Right hindlimb (tissue), 1 donor: Measurements from ENCODE around the gene RPGRIP1L.

Source experiments
- DNase-seq: peaks from one replicate; pipeline ENCODE4 v3.0.0-alpha.2; 2018

RPGRIP1L gene

GRCh38 chr16:53643474-53643873 lies 60.2 kb downstream of the RPGRIP1L start:
- DNase-seq, result no peak

- no peak for DNase-seq
These were observed 61.6 kb downstream of the RPGRIP1L start for GRCh38 chr16:53642094-53642493.

- no peak for DNase-seq
These were observed 66.7 kb downstream of the RPGRIP1L start for GRCh38 chr16:53636978-53637377.

- DNase-seq, result no peak
These were observed 71.1 kb downstream of the RPGRIP1L start for GRCh38 chr16:53632526-53632925.

- DNase-seq, result no peak
These were observed 72.2 kb downstream of the RPGRIP1L start for GRCh38 chr16:53631236-53632025.

- DNase-seq, result no peak
These were observed 73.9 kb downstream of the RPGRIP1L start for GRCh38 chr16:53629607-53630312.

- no peak for DNase-seq
These were observed 74.5 kb downstream of the RPGRIP1L start for GRCh38 chr16:53629151-53629550.

- DNase-seq, result no peak
These were observed 76.8 kb downstream of the RPGRIP1L start for GRCh38 chr16:53626811-53627210.

GRCh38 chr16:53626161-53626560 lies 77.5 kb downstream of the RPGRIP1L start:
- no peak for DNase-seq

GRCh38 chr16:53625221-53625620 lies 78.4 kb downstream of the RPGRIP1L start:
- no peak for DNase-seq

GRCh38 chr16:53622315-53622714 lies 81.3 kb downstream of the RPGRIP1L start:
- no peak for DNase-seq

GRCh38 chr16:53620476-53620875 lies 83.2 kb downstream of the RPGRIP1L start:
- no peak for DNase-seq

- no peak for DNase-seq
These were observed 84.4 kb downstream of the RPGRIP1L start for GRCh38 chr16:53619235-53619634.

- no peak for DNase-seq
These were observed 89.3 kb downstream of the RPGRIP1L start for GRCh38 chr16:53614346-53614745.

GRCh38 chr16:53612003-53612402 lies 91.7 kb downstream of the RPGRIP1L start:
- no peak for DNase-seq

GRCh38 chr16:53611179-53611696 lies 92.4 kb downstream of the RPGRIP1L start:
- DNase-seq, result no peak

- no peak for DNase-seq
These were observed 94.1 kb downstream of the RPGRIP1L start for GRCh38 chr16:53609536-53609935.

GRCh38 chr16:53608094-53608493 lies 95.6 kb downstream of the RPGRIP1L start:
- no peak for DNase-seq

- DNase-seq, result peak; percentile 36
These were observed 97.7 kb downstream of the RPGRIP1L start for GRCh38 chr16:53605831-53606400.

GRCh38 chr16:53605356-53605755 lies 98.3 kb downstream of the RPGRIP1L start:
- DNase-seq, result no peak

GRCh38 chr16:53601961-53602360 lies 101.7 kb downstream of the RPGRIP1L start:
- no peak for DNase-seq

- DNase-seq, result no peak
These were observed 103.0 kb downstream of the RPGRIP1L start for GRCh38 chr16:53600616-53601015.

GRCh38 chr16:53600126-53600525 lies 103.5 kb downstream of the RPGRIP1L start:
- peak; percentile 33 for DNase-seq

- DNase-seq, result no peak
These were observed 104.1 kb downstream of the RPGRIP1L start for GRCh38 chr16:53599548-53599947.
